ENCODE results near the gene APOBEC3A.

Gene APOBEC3A

DNA sequence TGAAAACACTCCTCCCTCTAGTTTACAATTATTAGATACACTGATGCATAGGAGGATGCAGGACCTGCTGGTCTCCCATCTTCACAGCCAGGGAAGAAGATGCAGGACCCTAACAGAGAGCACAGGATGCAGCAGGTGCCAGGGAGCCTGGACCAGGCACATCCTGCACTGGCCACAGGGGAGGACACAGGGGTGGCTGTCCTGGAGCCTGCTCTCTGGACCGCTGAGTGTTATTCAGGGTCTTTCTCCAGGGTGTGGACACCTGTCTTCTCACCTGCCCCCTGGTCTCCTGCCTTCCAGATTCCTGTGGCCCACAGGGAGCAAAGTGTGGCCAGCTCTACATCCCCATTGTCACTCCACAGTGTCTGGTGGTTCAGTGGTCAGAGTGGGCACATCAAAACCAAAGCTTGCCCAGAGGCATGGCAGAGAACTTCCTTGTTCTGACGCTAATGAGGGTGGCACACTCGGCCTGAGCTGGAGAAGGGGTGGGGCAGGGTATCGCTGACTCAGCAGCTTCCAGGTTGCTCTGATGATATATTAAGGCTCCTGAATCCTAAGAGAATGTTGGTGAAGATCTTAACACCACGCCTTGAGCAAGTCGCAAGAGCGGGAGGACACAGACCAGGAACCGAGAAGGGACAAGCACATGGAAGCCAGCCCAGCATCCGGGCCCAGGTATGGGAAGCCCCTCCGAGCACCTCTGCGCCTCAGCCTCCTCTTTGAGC lies at the start of gene APOBEC3A:
Gene APOBEC3A, plus strand, starts transcription at position 564 of the 725 bp plus-strand sequence. Its CDS starts 83 bp downstream, at position 647.
- H3K9ac ChIP-seq (ENCODE audit: low read depth, low read length) = no peak within 1 kb of the TSS
- no peaks in the 10 kb centered on the region for H3K27me3 ChIP-seq (ENCODE audit: insufficient read depth, low read length)
- no peak within 1 kb of the TSS for H3K4me3 ChIP-seq (ENCODE audit: low read length)
- no peak within 1 kb of the TSS for H3K27ac ChIP-seq (ENCODE audit: low read length)
- H3K9me3 ChIP-seq (ENCODE audit: insufficient read depth, low read depth, low read length) = no peaks in the 10 kb centered on the region
- H3K4me1 ChIP-seq (ENCODE audit: insufficient read depth, low read length) = no peaks in the 10 kb centered on the region
- no peaks in the 10 kb centered on the region for H3K36me3 ChIP-seq (ENCODE audit: insufficient read depth, low read depth, low read length)

DNA sequence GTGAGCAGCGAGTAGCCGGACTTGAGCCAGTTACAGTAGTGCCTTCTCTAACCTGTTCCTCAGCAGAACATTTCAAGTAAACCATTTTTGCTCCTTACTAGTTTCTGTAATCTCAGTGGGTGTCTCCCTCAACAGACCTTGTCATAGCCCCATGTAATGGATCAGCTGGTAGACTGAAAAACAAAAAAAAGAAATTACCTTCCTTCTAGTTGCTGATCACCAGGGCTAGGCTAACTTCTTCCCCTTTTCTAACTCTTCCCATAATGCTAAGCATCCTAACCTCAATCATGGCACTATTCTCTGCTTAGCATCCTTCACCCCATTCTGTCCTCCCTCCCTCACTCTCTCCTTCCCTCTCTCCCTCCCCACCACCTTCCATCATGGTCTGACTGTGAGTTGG lies 49.6 kb upstream of the APOBEC3A start:
- Histone ChIP-seq H3K4me3 (ENCODE audit: low read length) (no peak overlapping the region), H3K36me3 (ENCODE audit: insufficient read depth, low read depth, low read length) (no peaks in the 10 kb centered on the region), H3K9me3 (ENCODE audit: insufficient read depth, low read depth, low read length) (peaks cover 24% of the 10 kb centered on the region), H3K9ac (ENCODE audit: low read depth, low read length) (no peak overlapping the region), H3K27me3 (ENCODE audit: insufficient read depth, low read length) (no peaks in the 10 kb centered on the region), H3K4me1 (ENCODE audit: insufficient read depth, low read length) (no peaks in the 10 kb centered on the region), H3K27ac (ENCODE audit: low read length) (no peak overlapping the region)

DNA sequence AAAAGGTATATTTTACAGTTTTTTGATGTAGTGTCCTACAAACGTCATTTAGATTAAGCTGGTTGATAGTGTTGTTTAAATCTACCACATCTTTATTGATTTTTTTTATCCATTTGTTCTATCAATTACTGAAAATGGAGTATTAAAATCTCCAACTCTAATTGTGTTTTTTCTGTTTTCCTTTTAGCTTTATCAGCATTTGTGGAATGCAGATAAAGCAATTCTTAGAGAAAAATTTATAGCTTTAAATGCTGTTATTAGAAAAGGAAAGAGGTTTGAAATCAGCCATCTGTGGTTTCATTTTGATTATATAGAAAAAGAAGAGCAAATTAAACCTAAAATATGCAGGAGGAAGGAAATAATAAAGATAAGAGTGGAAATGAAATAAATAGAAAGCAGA lies 46.0 kb upstream of the APOBEC3A start:
- no peak overlapping the region for H3K4me3 ChIP-seq (ENCODE audit: low read length)
- H3K9ac ChIP-seq (ENCODE audit: low read depth, low read length) = no peak overlapping the region
- no peaks in the 10 kb centered on the region for H3K4me1 ChIP-seq (ENCODE audit: insufficient read depth, low read length)
- H3K27me3 ChIP-seq (ENCODE audit: insufficient read depth, low read length) = no peaks in the 10 kb centered on the region; the same call in 1 of the 2 replicates
- H3K36me3 ChIP-seq (ENCODE audit: insufficient read depth, low read depth, low read length) = no peaks in the 10 kb centered on the region
- no peaks in the 10 kb centered on the region for H3K9me3 ChIP-seq (ENCODE audit: insufficient read depth, low read depth, low read length)
- H3K27ac ChIP-seq (ENCODE audit: low read length) = no peak overlapping the region

DNA sequence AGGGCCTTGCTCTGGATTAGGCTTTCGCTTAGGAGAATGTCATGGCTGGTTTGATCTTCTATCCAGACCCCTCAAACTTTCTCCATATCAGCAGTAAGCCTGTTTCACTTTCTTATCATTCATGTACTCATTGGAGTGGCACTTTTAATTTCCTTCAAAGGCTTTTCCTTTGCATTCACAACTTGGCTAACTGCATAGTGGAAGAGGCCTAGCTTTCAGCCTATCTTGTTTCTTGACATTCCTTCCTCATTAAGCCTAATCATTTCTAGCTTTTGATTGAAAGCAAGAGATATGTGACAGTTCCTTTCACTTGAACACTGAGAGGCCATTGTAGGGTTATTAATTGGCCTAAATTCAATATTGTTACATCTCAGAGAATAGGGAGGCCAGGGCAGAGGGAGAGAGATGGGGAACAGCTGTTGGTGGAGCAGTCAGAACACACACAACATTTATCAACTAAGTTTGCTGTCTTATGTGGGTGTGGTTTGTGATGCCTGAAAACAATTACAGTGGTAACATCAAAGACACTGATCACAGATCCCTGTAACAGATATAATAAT lies 37.7 kb upstream of the APOBEC3A start:
- Histone ChIP-seq H3K9me3 (ENCODE audit: insufficient read depth, low read depth, low read length) (no peaks in the 10 kb centered on the region), H3K27ac (ENCODE audit: low read length) (no peak overlapping the region), H3K4me1 (ENCODE audit: insufficient read depth, low read length) (no peaks in the 10 kb centered on the region), H3K9ac (ENCODE audit: low read depth, low read length) (no peak overlapping the region), H3K36me3 (ENCODE audit: insufficient read depth, low read depth, low read length) (no peaks in the 10 kb centered on the region), H3K4me3 (ENCODE audit: low read length) (no peak overlapping the region), H3K27me3 (ENCODE audit: insufficient read depth, low read length) (peaks cover 5% of the 10 kb centered on the region; the same call in 1 of the 2 replicates)

DNA sequence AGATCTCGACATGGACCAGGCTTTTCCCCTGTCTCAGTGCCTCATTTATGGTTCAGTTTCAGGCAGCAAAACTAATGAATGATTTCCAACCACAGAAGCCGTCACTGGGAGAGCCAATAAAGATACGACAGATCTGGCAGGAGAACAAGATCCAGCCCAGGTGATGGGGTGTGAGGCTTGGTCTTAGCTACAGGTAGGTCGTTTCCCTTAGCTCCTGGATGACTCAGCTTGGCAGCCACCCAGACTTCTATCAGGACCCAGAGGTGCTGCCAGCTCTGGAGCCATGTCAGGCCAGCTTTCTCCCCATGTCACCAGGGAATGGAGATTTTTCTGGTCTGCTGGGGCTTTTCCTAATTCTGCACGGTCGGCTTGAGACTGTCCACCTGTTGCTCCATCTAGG lies 36.3 kb upstream of the APOBEC3A start:
- H3K4me3 ChIP-seq (ENCODE audit: low read length) = no peak overlapping the region
- no peak overlapping the region for H3K9ac ChIP-seq (ENCODE audit: low read depth, low read length)
- no peak overlapping the region for H3K27ac ChIP-seq (ENCODE audit: low read length)
- no peaks in the 10 kb centered on the region for H3K9me3 ChIP-seq (ENCODE audit: insufficient read depth, low read depth, low read length)
- H3K4me1 ChIP-seq (ENCODE audit: insufficient read depth, low read length) = no peaks in the 10 kb centered on the region
- H3K27me3 ChIP-seq (ENCODE audit: insufficient read depth, low read length) = peaks cover 9% of the 10 kb centered on the region; the same call in 1 of the 2 replicates
- H3K36me3 ChIP-seq (ENCODE audit: insufficient read depth, low read depth, low read length) = no peaks in the 10 kb centered on the region

DNA sequence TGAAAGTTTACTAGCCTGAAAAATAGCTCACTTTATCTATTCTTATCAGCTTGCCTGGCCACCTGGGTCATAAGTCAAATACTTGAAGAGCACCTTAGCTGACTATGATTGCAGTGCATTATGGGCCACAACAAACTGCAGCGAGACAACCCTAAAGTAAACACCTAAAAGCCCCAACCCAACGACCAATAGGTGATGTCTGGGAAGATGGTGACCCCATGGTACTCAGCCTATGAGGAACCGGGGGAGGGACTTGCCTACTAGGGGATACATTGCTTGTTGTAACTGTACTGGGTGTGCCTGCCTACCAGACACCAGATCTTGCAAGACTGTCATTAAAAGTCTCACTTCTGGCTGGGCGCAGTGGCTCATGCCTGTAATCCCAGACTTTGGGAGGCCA lies 35.6 kb upstream of the APOBEC3A start:
- H3K4me1 ChIP-seq (ENCODE audit: insufficient read depth, low read length) = no peaks in the 10 kb centered on the region
- H3K9ac ChIP-seq (ENCODE audit: low read depth, low read length) = no peak overlapping the region
- H3K27ac ChIP-seq (ENCODE audit: low read length) = no peak overlapping the region
- no peak overlapping the region for H3K4me3 ChIP-seq (ENCODE audit: low read length)
- H3K9me3 ChIP-seq (ENCODE audit: insufficient read depth, low read depth, low read length) = no peaks in the 10 kb centered on the region
- H3K36me3 ChIP-seq (ENCODE audit: insufficient read depth, low read depth, low read length) = no peaks in the 10 kb centered on the region
- H3K27me3 ChIP-seq (ENCODE audit: insufficient read depth, low read length) = peaks cover 9% of the 10 kb centered on the region; the same call in 1 of the 2 replicates

DNA sequence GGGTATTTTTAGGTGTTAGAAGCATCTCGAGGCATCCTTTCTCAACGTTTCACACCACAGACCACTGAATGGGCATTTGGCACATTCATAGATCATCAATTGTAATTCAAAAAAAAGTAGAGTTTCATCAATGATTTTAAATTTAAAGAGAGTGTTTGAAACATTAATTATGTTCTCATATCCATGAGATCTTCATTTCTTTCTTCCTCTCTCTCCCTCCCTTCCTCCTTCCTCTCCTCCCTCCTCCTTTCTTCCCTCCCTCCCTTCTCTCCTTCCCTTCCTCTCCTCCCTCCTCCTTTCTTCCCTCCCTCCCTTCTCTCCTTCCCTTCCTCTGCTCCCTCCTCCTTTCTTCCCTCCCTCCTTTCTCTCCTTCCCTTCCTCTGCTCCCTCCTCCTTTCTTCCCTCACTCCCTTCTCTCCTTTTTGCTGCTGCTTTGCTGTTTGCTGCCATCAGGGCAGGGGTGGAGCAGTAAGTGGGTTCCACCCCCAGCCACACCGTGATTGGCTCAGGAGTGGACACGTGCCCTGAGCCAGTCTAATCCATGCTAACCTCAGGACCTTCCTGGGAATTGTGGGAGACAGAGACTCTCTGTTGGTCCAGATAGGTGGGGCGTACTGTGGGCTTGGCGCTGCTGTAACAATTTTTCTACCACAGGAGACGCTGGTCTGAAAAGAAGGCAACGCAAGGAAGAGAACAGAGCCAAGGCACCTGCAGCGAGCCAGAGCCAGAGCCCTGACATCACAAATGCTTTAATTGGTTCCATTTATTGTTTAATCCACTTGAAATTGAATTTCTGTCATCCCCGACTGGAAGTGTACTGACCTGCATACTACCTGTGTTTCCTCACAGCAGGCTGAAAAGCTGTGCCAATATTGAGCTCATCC lies 33.7 kb upstream of the APOBEC3A start:
- no peaks in the 10 kb centered on the region for H3K9me3 ChIP-seq (ENCODE audit: insufficient read depth, low read depth, low read length)
- H3K4me3 ChIP-seq (ENCODE audit: low read length) = no peak overlapping the region
- H3K9ac ChIP-seq (ENCODE audit: low read depth, low read length) = no peak overlapping the region
- peaks cover 13% of the 10 kb centered on the region; the same call in 1 of the 2 replicates for H3K27me3 ChIP-seq (ENCODE audit: insufficient read depth, low read length)
- H3K4me1 ChIP-seq (ENCODE audit: insufficient read depth, low read length) = peaks cover 3% of the 10 kb centered on the region; the same call in 1 of the 2 replicates
- H3K27ac ChIP-seq (ENCODE audit: low read length) = no peak overlapping the region
- H3K36me3 ChIP-seq (ENCODE audit: insufficient read depth, low read depth, low read length) = no peaks in the 10 kb centered on the region

DNA sequence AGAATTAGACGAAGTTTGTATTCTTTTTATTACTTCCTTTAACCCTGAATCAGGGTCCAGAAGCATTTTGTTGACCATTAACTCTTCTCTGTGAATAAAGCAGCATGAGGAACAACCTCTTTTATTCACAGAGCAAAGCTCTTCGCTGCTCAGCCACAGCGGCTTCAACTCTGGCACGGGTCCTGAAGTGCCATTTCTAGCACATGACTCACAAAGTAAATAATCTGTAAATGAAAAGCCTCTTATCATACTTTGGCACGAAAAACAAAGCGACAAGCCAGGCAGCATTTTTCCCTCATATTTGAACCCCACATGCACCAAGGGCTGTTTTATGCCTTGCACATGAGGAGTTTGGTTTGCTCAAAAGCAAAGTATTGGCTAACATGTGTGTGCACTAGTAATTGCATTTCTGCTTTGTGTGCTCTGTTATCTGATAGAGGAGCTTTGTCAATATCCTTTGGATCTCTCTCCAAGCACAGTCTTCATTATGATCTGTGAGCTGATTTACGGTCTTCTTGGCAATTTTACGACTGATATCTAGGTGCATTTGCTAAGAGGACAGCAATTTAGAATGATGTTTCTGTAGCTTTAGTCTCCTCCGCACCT lies 33.0 kb upstream of the APOBEC3A start:
- H3K36me3 ChIP-seq (ENCODE audit: insufficient read depth, low read depth, low read length) = no peaks in the 10 kb centered on the region
- H3K4me1 ChIP-seq (ENCODE audit: insufficient read depth, low read length) = peaks cover 3% of the 10 kb centered on the region; the same call in 1 of the 2 replicates
- H3K4me3 ChIP-seq (ENCODE audit: low read length) = no peak overlapping the region
- H3K9me3 ChIP-seq (ENCODE audit: insufficient read depth, low read depth, low read length) = no peaks in the 10 kb centered on the region
- H3K9ac ChIP-seq (ENCODE audit: low read depth, low read length) = no peak overlapping the region
- H3K27ac ChIP-seq (ENCODE audit: low read length) = no peak overlapping the region
- H3K27me3 ChIP-seq (ENCODE audit: insufficient read depth, low read length) = peaks cover 13% of the 10 kb centered on the region; the same call in 1 of the 2 replicates

DNA sequence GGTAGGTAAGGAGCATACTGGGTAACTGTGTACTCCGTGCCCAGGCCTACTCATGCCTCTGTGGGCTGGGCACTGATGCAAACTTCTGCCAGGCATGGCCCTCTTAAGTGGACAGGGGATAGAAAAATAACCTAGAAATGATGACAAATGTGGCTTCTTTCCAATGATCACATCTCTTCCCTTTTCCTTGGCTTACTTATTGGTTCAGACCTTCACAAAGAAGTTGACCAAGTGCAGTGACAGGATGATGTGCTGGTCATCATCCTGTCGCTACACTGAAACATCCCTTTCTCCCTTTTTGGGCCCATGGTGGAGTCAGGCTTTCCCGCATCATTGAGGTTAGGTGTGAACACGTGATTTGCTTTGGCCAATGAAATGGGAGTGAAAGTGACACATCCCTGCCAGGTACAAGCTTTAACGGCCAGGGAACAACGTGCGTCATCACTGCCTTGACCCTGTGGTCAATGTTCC lies 31.8 kb upstream of the APOBEC3A start:
- no peaks in the 10 kb centered on the region for H3K9me3 ChIP-seq (ENCODE audit: insufficient read depth, low read depth, low read length)
- peaks cover 13% of the 10 kb centered on the region; the same call in 1 of the 2 replicates for H3K27me3 ChIP-seq (ENCODE audit: insufficient read depth, low read length)
- H3K27ac ChIP-seq (ENCODE audit: low read length) = no peak overlapping the region
- peaks cover 3% of the 10 kb centered on the region; the same call in 1 of the 2 replicates for H3K4me1 ChIP-seq (ENCODE audit: insufficient read depth, low read length)
- no peaks in the 10 kb centered on the region for H3K36me3 ChIP-seq (ENCODE audit: insufficient read depth, low read depth, low read length)
- no peak overlapping the region for H3K4me3 ChIP-seq (ENCODE audit: low read length)
- H3K9ac ChIP-seq (ENCODE audit: low read depth, low read length) = no peak overlapping the region

DNA sequence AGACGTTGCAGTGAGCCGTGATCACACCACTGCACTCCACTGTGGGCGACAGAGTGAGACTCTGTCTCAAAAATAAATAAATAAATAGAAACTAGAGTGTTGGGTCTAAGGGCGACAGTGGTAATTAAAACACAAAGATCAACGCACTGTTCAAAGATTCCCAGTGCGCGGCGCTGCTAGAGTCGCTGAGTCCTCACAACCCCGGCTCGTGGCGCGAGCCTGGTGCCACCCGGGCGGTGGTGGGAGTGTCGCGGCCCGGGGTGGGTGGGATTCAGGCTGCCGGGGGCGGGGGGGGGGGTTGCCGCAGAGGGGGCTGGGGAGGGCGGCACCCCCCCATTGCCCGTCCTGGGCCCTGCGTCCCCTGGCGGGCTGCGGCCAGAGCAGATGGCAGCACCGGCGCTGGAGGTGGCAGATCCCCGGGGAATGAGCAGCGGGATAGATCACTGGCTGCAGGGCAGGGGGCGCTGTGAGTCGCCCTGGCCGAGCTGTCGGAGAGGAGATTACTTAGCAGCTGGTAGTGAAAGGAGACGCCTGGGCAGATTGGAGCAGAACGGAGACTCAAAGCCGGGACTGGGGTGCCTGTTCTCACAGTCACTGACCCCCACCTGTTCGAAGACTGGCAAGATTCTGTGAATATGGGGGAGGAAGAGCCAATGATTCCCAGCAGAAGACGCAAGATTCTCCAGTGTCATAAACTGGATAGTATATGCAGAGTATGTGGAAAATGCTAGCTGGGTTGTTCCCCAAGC lies 30.2 kb upstream of the APOBEC3A start:
- Histone ChIP-seq H3K4me1 (ENCODE audit: insufficient read depth, low read length) (peaks cover 3% of the 10 kb centered on the region; the same call in 1 of the 2 replicates), H3K9me3 (ENCODE audit: insufficient read depth, low read depth, low read length) (no peaks in the 10 kb centered on the region), H3K27ac (ENCODE audit: low read length) (no peak overlapping the region), H3K4me3 (ENCODE audit: low read length) (peak overlapping the region; percentile 53), H3K9ac (ENCODE audit: low read depth, low read length) (no peak overlapping the region), H3K36me3 (ENCODE audit: insufficient read depth, low read depth, low read length) (no peaks in the 10 kb centered on the region), H3K27me3 (ENCODE audit: insufficient read depth, low read length) (peaks cover 13% of the 10 kb centered on the region; the same call in 1 of the 2 replicates)
